ENCODE data around the gene SLC35B2. TPM values are rescaled to one million over a fixed set of nuclear protein-coding genes. Genes with fewer than 3 reads are reported as not detected.
"Not testable (repeated sequence)": the region's sequence is repeated elsewhere in the genome, so short reads cannot be mapped to it uniquely, and the experiment has no call there.

The SLC35B2 gene
- total RNA-seq, 1 experiment from 2014 or later: 30.0 TPM

DNA sequence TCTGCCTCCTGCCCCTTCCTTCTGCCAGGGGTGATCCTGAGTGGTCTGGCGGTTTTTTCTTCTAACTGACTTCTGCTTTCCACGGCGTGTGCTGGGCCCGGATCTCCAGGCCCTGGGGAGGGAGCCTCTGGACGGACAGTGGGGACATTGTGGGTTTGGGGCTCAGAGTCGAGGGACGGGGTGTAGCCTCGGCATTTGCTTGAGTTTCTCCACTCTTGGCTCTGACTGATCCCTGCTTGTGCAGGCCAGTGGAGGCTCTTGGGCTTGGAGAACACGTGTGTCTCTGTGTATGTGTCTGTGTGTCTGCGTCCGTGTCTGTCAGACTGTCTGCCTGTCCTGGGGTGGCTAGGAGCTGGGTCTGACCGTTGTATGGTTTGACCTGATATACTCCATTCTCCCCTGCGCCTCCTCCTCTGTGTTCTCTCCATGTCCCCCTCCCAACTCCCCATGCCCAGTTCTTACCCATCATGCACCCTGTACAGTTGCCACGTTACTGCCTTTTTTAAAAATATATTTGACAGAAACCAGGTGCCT lies 23.7 kb downstream of the SLC35B2 start:
- no peak overlapping the region for H3K27ac ChIP-seq (ENCODE audit: low read length)
- no peaks in the 10 kb centered on the region for H3K79me2 ChIP-seq (ENCODE audit: low read length)
- no peaks in the 10 kb centered on the region for H3K9me2 ChIP-seq (replicated peaks; ENCODE audit: insufficient read depth, low read length)
- no peak overlapping the region for H3K9ac ChIP-seq (ENCODE audit: low read length)
- no peaks in the 10 kb centered on the region; the same call in none of the 2 replicates for H3K36me3 ChIP-seq (ENCODE audit: insufficient read depth, low read length)
- H3K4me1 ChIP-seq (ENCODE audit: low read length): peaks cover 16% of the 10 kb centered on the region
- no peak overlapping the region for H3K4me2 ChIP-seq (ENCODE audit: low read depth, low read length, poor library complexity, severe bottlenecking)
- H4K20me1 ChIP-seq (ENCODE audit: insufficient read depth, low read depth, low read length): no peaks in the 10 kb centered on the region
- no peak for DNase-seq
- no peaks in the 10 kb centered on the region for H3K27me3 ChIP-seq (ENCODE audit: low read length)
- H2AFZ ChIP-seq (ENCODE audit: low read length): no peak overlapping the region
- H3K4me3 ChIP-seq (ENCODE audit: low read length): no peak overlapping the region
- no peaks in the 10 kb centered on the region for H3K9me3 ChIP-seq (ENCODE audit: low read length)

DNA sequence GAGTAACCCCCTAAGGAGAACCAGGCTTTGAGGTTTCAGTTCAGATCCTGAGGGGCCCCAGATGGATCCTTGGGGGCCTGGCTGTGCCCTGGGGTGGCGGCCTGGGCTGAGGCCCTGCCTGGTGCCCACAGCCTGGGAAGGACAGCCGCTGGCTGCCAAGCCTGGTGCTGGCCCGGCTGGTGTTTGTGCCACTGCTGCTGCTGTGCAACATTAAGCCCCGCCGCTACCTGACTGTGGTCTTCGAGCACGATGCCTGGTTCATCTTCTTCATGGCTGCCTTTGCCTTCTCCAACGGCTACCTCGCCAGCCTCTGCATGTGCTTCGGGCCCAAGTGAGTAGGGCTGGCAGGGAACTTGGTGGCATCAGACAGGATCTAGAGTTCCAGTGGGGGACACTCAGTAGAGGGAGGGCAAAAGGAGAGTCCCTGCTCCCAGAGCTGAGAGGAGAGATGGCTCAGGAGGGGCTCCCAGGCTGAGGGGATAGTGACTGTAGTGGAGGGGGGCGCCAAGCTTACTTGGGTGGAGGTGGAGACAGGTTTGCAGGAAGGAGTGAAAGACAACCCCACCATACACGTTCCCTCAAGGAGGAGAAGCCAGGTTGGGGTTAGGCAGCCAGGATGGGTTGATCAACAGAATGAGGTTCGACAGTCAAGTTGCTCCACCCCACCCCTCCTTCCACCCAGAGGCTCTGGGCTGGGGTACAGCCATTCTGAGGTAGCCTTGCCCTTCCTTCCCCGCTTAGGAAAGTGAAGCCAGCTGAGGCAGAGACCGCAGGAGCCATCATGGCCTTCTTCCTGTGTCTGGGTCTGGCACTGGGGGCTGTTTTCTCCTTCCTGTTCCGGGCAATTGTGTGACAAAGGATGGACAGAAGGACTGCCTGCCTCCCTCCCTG lies 24.4 kb downstream of the SLC35B2 start:
- Histone ChIP-seq H3K79me2 (ENCODE audit: low read length) (peaks cover 3% of the 10 kb centered on the region; the same call in 1 of the 2 replicates), H3K27ac (ENCODE audit: low read length) (no peak overlapping the region), H3K4me2 (ENCODE audit: low read depth, low read length, poor library complexity, severe bottlenecking) (no peak overlapping the region), H3K27me3 (ENCODE audit: low read length) (no peaks in the 10 kb centered on the region), H3K4me1 (ENCODE audit: low read length) (peaks cover 9% of the 10 kb centered on the region), H3K9me2 (replicated peaks; ENCODE audit: insufficient read depth, low read length) (no peaks in the 10 kb centered on the region), H3K9me3 (ENCODE audit: low read length) (no peaks in the 10 kb centered on the region), H4K20me1 (ENCODE audit: insufficient read depth, low read depth, low read length) (no peaks in the 10 kb centered on the region), H3K4me3 (ENCODE audit: low read length) (no peak overlapping the region), H2AFZ (ENCODE audit: low read length) (no peak overlapping the region), H3K36me3 (ENCODE audit: insufficient read depth, low read length) (no peaks in the 10 kb centered on the region; the same call in 1 of the 2 replicates), H3K9ac (ENCODE audit: low read length) (no peak overlapping the region)
- no peak for DNase-seq

DNA sequence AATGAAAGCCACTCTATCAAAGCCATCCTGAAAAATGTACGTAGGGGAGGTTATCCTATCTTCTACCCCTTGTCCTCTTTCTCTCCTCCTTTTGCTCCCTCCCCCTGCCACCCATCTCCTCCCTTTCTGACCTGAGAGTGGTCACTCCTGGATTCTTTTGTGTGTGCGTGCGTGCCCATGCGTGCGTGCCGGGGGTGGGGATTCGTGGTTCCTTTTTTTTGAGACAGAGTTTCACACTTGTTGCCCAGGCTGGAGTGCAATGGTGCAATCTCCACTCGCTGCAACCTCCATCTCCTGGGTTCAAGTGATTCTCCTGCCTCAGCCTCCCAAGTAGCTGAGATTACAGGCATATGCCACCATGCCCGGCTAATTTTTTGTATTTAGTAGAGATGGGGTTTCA lies 25.9 kb downstream of the SLC35B2 start:
- not testable (repeated sequence) for H3K4me2 ChIP-seq (ENCODE audit: low read depth, low read length, poor library complexity, severe bottlenecking); H3K27me3 ChIP-seq (ENCODE audit: low read length); H3K4me3 ChIP-seq (ENCODE audit: low read length); H4K20me1 ChIP-seq (ENCODE audit: insufficient read depth, low read depth, low read length); DNase-seq; H3K9ac ChIP-seq (ENCODE audit: low read length); H3K27ac ChIP-seq (ENCODE audit: low read length); H3K4me1 ChIP-seq (ENCODE audit: low read length); H3K9me3 ChIP-seq (ENCODE audit: low read length); H2AFZ ChIP-seq (ENCODE audit: low read length); H3K36me3 ChIP-seq (ENCODE audit: insufficient read depth, low read length); H3K9me2 ChIP-seq (replicated peaks; ENCODE audit: insufficient read depth, low read length)
- H3K79me2 ChIP-seq (ENCODE audit: low read length): peaks cover 11% of the 10 kb centered on the region

DNA sequence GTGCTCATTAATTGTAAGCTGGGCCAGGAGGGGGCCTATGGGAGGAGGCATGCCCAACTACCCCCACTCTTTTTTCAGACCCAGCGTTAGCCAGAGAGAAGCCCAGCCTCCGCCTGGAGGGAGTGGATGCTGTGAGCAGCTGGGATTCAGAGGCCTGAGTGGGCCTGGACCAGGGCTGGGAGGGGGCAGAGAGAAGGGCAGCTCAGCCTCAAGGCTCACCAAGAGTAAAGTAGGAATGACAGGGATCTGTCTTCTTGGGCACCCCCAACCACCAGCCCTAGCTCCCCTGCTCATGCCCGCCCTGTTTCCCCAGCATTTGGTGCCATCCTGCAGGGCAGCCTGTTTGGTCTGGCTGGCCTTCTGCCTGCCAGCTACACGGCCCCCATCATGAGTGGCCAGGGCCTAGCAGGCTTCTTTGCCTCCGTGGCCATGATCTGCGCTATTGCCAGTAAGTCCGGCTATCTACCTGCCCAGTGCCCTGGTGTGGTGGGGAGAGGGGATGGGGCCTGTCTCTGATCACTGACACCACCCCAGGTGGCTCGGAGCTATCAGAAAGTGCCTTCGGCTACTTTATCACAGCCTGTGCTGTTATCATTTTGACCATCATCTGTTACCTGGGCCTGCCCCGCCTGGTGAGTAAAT lies 27.2 kb downstream of the SLC35B2 start:
- no peak overlapping the region for H3K27ac ChIP-seq (ENCODE audit: low read length)
- peaks cover 24% of the 10 kb centered on the region for H3K79me2 ChIP-seq (ENCODE audit: low read length)
- no peaks in the 10 kb centered on the region for H3K9me2 ChIP-seq (replicated peaks; ENCODE audit: insufficient read depth, low read length)
- no peak overlapping the region for H2AFZ ChIP-seq (ENCODE audit: low read length)
- no peak for DNase-seq
- no peaks in the 10 kb centered on the region for H3K9me3 ChIP-seq (ENCODE audit: low read length)
- no peak overlapping the region for H3K4me3 ChIP-seq (ENCODE audit: low read length)
- no peak overlapping the region for H3K4me2 ChIP-seq (ENCODE audit: low read depth, low read length, poor library complexity, severe bottlenecking)
- no peaks in the 10 kb centered on the region; the same call in 1 of the 2 replicates for H3K36me3 ChIP-seq (ENCODE audit: insufficient read depth, low read length)
- no peaks in the 10 kb centered on the region for H4K20me1 ChIP-seq (ENCODE audit: insufficient read depth, low read depth, low read length)
- no peaks in the 10 kb centered on the region for H3K27me3 ChIP-seq (ENCODE audit: low read length)
- H3K4me1 ChIP-seq (ENCODE audit: low read length): peaks cover 16% of the 10 kb centered on the region
- no peak overlapping the region for H3K9ac ChIP-seq (ENCODE audit: low read length)

DNA sequence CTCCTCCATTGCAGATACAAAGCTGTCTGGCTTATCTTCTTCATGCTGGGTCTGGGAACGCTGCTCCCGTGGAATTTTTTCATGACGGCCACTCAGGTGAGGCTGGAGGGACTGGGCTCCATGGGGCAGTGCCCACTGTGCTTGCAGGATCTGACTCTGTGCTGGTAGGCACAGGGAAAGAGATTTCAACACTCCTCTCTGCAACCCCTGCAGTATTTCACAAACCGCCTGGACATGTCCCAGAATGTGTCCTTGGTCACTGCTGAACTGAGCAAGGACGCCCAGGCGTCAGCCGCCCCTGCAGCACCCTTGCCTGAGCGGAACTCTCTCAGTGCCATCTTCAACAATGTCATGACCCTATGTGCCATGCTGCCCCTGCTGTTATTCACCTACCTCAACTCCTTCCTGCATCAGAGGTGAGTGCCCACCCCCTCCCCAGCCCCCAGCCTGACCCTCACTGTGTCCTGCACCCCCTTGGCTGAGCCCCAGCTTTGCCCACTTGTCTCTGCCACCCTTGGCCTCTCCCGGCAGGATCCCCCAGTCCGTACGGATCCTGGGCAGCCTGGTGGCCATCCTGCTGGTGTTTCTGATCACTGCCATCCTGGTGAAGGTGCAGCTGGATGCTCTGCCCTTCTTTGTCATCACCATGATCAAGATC lies 27.8 kb downstream of the SLC35B2 start:
- no peak overlapping the region for H3K4me2 ChIP-seq (ENCODE audit: low read depth, low read length, poor library complexity, severe bottlenecking)
- peaks cover 31% of the 10 kb centered on the region for H3K79me2 ChIP-seq (ENCODE audit: low read length)
- H3K27ac ChIP-seq (ENCODE audit: low read length): no peak overlapping the region
- no peak overlapping the region for H3K9ac ChIP-seq (ENCODE audit: low read length)
- no peaks in the 10 kb centered on the region for H4K20me1 ChIP-seq (ENCODE audit: insufficient read depth, low read depth, low read length)
- no peaks in the 10 kb centered on the region; the same call in 1 of the 2 replicates for H3K36me3 ChIP-seq (ENCODE audit: insufficient read depth, low read length)
- no peak overlapping the region for H3K4me3 ChIP-seq (ENCODE audit: low read length)
- no peaks in the 10 kb centered on the region for H3K9me2 ChIP-seq (replicated peaks; ENCODE audit: insufficient read depth, low read length)
- no peaks in the 10 kb centered on the region for H3K27me3 ChIP-seq (ENCODE audit: low read length)
- no peak for DNase-seq
- H3K4me1 ChIP-seq (ENCODE audit: low read length): peaks cover 23% of the 10 kb centered on the region
- H2AFZ ChIP-seq (ENCODE audit: low read length): no peak overlapping the region
- H3K9me3 ChIP-seq (ENCODE audit: low read length): no peaks in the 10 kb centered on the region

DNA sequence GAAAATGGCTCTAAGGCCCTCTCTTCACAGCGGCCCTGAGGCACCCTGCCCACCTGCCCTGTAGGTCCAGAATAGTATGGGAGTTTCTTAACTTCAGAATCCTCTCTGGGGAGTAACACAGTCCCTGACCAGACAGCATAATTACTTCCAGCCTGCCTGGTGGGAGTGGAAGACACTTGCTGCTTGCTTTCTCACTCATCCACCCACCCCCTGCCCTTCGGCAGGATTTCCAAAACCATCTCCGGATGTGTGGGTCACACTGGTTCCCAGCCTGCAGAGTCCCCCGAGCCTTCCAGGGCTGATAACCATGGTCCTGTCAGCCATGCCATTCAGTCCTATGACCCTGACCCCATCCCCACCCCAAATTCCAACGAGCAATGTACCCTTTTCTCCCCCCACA lies 28.5 kb downstream of the SLC35B2 start:
- Histone ChIP-seq H3K27me3 (ENCODE audit: low read length) (no peaks in the 10 kb centered on the region), H3K4me1 (ENCODE audit: low read length) (peaks cover 27% of the 10 kb centered on the region), H4K20me1 (ENCODE audit: insufficient read depth, low read depth, low read length) (no peaks in the 10 kb centered on the region), H3K4me3 (ENCODE audit: low read length) (no peak overlapping the region), H3K27ac (ENCODE audit: low read length) (no peak overlapping the region), H3K9ac (ENCODE audit: low read length) (no peak overlapping the region), H3K79me2 (ENCODE audit: low read length) (peaks cover 37% of the 10 kb centered on the region), H3K9me2 (replicated peaks; ENCODE audit: insufficient read depth, low read length) (no peaks in the 10 kb centered on the region), H3K36me3 (ENCODE audit: insufficient read depth, low read length) (no peaks in the 10 kb centered on the region; the same call in 1 of the 2 replicates), H3K9me3 (ENCODE audit: low read length) (no peaks in the 10 kb centered on the region), H2AFZ (ENCODE audit: low read length) (no peak overlapping the region), H3K4me2 (ENCODE audit: low read depth, low read length, poor library complexity, severe bottlenecking) (no peak overlapping the region)
- DNase-seq: no peak

DNA sequence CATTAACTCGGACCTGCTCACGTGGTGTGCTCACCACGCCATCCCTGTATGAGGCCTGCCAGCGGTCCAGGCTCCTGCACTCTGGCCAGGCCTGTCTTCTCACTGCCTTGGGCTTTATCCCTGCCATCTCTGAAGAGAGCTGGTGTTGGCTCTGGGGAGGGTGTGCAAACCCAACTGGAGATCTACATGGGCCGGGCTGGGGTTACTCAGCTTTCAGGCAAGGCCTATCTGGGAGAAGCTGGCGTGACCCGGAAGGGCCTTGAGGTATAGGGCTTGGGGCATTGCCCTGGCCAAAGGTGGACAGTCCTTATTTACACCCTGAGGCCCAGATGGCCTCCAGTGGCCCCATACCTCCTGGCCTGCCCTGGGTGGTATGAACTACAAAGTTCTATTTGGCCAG lies 28.9 kb downstream of the SLC35B2 start:
- no peaks in the 10 kb centered on the region for H4K20me1 ChIP-seq (ENCODE audit: insufficient read depth, low read depth, low read length)
- peaks cover 27% of the 10 kb centered on the region for H3K4me1 ChIP-seq (ENCODE audit: low read length)
- H3K9me2 ChIP-seq (replicated peaks; ENCODE audit: insufficient read depth, low read length): no peaks in the 10 kb centered on the region
- no peak overlapping the region for H3K4me3 ChIP-seq (ENCODE audit: low read length)
- no peak overlapping the region for H3K9ac ChIP-seq (ENCODE audit: low read length)
- no peaks in the 10 kb centered on the region; the same call in 1 of the 2 replicates for H3K36me3 ChIP-seq (ENCODE audit: insufficient read depth, low read length)
- H3K9me3 ChIP-seq (ENCODE audit: low read length): no peaks in the 10 kb centered on the region
- no peak overlapping the region for H3K4me2 ChIP-seq (ENCODE audit: low read depth, low read length, poor library complexity, severe bottlenecking)
- peaks cover 39% of the 10 kb centered on the region for H3K79me2 ChIP-seq (ENCODE audit: low read length)
- no peaks in the 10 kb centered on the region for H3K27me3 ChIP-seq (ENCODE audit: low read length)
- no peak overlapping the region for H3K27ac ChIP-seq (ENCODE audit: low read length)
- H2AFZ ChIP-seq (ENCODE audit: low read length): no peak overlapping the region
- no peak for DNase-seq

DNA sequence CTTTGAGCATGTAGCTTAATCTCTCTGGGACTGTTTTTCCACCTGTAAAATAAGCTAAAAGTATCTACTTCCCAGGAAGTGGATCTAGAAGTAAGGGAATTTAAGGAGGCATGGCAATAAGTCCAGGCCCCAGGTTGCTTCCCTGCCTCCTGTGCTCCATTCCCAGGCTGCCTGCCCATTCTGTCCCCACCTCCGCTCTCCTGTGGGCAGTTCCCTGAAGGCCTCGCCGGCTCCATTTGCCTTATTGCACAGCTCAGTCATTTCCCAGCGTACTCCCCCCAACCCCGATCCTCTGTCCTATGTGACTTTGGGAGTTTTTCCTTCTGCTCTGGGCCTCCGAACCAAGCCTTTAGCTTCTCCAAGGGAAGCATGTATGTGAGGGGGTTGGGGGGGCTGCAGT lies 29.3 kb downstream of the SLC35B2 start:
- Histone ChIP-seq H3K9ac (ENCODE audit: low read length) (no peak overlapping the region), H3K36me3 (ENCODE audit: insufficient read depth, low read length) (no peaks in the 10 kb centered on the region; the same call in 1 of the 2 replicates), H3K27ac (ENCODE audit: low read length) (no peak overlapping the region), H3K4me3 (ENCODE audit: low read length) (no peak overlapping the region), H3K9me3 (ENCODE audit: low read length) (no peaks in the 10 kb centered on the region), H3K27me3 (ENCODE audit: low read length) (no peaks in the 10 kb centered on the region), H3K79me2 (ENCODE audit: low read length) (peaks cover 39% of the 10 kb centered on the region), H2AFZ (ENCODE audit: low read length) (no peak overlapping the region), H3K4me2 (ENCODE audit: low read depth, low read length, poor library complexity, severe bottlenecking) (no peak overlapping the region), H4K20me1 (ENCODE audit: insufficient read depth, low read depth, low read length) (no peaks in the 10 kb centered on the region), H3K9me2 (replicated peaks; ENCODE audit: insufficient read depth, low read length) (no peaks in the 10 kb centered on the region), H3K4me1 (ENCODE audit: low read length) (peaks cover 28% of the 10 kb centered on the region)
- no peak for DNase-seq

Measured in Karpas-422 (cell line).